ENCODE results near the gene SIRT7.

DNA sequence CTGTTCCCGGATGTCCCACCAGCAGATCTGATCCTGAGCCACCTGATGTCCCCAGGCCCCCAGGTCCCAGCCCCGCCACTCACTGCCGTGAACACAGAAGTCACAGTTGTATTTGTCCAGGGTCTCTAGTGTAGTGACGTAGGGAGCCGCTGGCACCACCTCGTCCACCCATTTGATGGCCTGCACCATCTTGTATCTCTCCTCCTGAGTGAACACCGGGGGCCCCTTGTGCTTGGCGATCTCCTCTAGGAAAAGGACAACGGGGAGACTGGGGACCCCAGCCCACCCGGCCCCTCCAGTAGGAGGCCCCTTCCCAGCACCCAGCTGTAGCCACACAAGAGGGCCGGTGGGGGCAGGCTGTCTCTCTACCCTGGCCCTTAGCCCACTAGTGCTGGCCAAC lies 9.2 kb downstream of the SIRT7 start:
- TF ChIP-seq, protein P1, sequence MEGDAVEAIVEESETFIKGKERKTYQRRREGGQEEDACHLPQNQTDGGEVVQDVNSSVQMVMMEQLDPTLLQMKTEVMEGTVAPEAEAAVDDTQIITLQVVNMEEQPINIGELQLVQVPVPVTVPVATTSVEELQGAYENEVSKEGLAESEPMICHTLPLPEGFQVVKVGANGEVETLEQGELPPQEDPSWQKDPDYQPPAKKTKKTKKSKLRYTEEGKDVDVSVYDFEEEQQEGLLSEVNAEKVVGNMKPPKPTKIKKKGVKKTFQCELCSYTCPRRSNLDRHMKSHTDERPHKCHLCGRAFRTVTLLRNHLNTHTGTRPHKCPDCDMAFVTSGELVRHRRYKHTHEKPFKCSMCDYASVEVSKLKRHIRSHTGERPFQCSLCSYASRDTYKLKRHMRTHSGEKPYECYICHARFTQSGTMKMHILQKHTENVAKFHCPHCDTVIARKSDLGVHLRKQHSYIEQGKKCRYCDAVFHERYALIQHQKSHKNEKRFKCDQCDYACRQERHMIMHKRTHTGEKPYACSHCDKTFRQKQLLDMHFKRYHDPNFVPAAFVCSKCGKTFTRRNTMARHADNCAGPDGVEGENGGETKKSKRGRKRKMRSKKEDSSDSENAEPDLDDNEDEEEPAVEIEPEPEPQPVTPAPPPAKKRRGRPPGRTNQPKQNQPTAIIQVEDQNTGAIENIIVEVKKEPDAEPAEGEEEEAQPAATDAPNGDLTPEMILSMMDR (conservative IDR thresholded peaks at IDR 0.05 in 1 of 2, IDR thresholded peaks at IDR 0.05 in 1 of 2; ENCODE audit: low read depth in 1 of 2, low read length in 2 of 2): no peak
- TF ChIP-seq EZH2 (IDR thresholded peaks at IDR 0.05; ENCODE audit: low read length, missing control alignments): no peak

Measured in fibroblast of lung (primary cell).